Hematopoietic multipotent progenitor cell (in vitro differentiated cells): ENCODE data around the gene TM9SF1. TPM values are rescaled to one million over a fixed set of nuclear protein-coding genes. Genes with fewer than 3 reads are reported as not detected.
"Not testable (repeated sequence)": the region's sequence is repeated elsewhere in the genome, so short reads cannot be mapped to it uniquely, and the experiment has no call there.

Source experiments
- DNase-seq, 3 donors: peaks; one replicate each; pipeline ENCODE4 v3.0.0-alpha.2; 2011 to 2015; ENCODE audit warnings: low read depth in 2 of 3, low spot score in 2 of 3
- total RNA-seq: library from RNA; depleted of rRNA; stranded (reverse); fragments of >200 nt; gene quantifications from one replicate; pipeline ENCODE4 v1.2.3, GENCODE V29; 2012

TM9SF1 gene
- total RNA-seq, 1 donor = 64.9 TPM

GRCh38 chr14:24226473-24226872 is 31.2 kb upstream of the TM9SF1 start:
- no peak for DNase-seq

GRCh38 chr14:24224618-24225071 is 29.4 kb upstream of the TM9SF1 start:
- no peak for DNase-seq

GRCh38 chr14:24222987-24223386 is 27.7 kb upstream of the TM9SF1 start:
- DNase-seq = not testable (repeated sequence)

DNA sequence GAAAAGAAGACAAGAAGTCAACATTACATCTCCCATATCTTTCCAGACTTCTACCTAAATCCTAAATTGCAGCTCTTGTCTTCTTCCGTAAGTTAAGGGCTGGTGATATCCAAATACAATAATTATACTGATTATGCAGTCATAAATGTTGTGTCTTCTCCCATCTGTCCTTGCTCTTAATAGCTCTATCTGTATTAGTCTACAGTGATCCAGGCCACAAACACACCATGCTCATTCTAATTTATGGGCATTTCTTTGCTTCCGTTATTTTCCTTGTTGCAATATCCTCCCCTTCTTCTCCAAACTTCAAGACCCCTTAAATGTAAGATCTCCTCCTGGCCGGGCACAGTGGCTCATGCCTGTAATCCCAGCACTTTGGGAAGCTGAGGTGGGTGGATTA is 24.3 kb upstream of the TM9SF1 start:
- DNase-seq = no peak

DNA sequence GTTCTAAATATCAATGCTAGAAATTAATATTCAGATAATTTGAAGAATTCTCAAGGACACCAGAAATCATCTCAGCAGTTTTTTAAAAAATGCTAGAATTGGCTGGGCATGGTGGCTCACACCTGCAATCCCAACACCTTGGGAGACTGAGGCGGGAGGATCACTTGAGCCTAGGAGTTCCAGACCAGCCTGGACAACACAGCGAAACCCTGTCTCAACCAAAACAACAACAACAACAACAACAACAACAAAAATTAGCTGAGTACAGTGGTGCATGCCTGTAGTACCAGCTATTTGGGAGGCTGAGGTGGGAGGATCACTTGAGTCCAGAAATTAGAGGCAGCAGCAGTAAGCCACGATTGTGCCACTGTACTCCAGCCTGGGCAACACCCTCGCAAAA is 23.8 kb upstream of the TM9SF1 start:
- no peak for DNase-seq

- not testable (repeated sequence) for DNase-seq
Measured at GRCh38 chr14:24216876-24217275, 21.6 kb upstream of the TM9SF1 start.

DNA sequence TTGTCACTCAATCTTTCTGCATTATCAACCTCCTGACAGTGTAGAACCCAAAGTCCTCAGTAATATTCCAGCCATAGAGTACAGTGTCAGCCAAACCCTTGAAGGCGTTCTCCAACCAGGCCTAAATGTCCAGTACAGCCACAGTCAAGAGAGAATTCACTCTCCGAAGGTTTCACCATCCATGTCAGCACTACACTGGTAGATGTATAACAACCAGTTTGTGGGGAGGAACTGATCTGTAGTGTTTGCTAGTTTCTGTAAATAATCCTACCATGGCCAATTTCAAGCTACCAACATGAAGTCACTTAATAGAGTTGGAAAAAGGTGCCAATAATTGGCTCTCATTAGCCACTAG is 21.1 kb upstream of the TM9SF1 start:
- DNase-seq = no peak

DNA sequence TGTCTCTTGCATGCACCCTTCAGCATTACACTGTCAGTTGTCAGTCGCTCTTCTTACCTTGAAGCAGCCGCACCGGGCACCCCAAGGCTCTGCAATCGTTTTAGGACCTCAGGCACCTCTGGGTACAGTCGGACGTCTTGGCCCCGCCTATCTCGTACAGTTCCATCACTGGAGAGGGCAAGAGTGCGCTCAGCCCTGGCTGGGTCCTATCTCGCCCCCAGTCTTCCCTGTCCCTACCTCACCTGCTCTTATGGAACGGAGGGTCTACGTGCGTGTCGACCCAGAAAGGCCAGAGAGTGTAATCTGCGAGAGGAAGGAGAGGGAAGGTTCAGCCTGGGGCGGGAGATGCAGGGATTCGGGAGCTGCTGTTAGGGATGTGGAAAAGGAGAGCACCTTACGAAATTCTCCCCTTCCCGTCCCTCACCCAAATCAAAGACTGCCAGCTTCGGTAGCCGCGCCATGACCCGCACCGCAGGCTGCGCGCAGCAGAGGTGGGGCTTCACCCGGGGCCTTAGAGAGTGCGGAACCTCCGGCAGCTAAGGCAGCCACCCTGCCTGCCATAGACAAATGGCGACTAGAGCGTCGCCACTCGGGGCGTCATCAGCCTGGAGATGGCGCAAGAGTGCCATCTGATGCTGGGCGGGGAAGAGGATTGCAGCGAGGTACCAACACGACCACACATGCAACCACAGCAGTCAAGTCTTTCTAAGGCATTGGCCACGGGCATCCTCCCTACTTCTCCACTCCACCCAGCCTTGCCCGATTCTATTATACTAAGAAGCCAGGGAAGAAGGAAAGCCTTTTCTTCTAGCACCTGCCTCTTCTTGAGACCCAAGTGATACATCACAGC is 20.5 kb upstream of the TM9SF1 start, which contains the start of gene MDP1:
Gene MDP1 (minus strand): TSS at position 572 of the 850 bp plus-strand sequence. CDS start 111 bp downstream, at position 461.
- peak; percentile 83 to 95 (median 92) for DNase-seq

GRCh38 chr14:24213866-24214662 is 18.8 kb upstream of the TM9SF1 start:
- DNase-seq = no peak

DNA sequence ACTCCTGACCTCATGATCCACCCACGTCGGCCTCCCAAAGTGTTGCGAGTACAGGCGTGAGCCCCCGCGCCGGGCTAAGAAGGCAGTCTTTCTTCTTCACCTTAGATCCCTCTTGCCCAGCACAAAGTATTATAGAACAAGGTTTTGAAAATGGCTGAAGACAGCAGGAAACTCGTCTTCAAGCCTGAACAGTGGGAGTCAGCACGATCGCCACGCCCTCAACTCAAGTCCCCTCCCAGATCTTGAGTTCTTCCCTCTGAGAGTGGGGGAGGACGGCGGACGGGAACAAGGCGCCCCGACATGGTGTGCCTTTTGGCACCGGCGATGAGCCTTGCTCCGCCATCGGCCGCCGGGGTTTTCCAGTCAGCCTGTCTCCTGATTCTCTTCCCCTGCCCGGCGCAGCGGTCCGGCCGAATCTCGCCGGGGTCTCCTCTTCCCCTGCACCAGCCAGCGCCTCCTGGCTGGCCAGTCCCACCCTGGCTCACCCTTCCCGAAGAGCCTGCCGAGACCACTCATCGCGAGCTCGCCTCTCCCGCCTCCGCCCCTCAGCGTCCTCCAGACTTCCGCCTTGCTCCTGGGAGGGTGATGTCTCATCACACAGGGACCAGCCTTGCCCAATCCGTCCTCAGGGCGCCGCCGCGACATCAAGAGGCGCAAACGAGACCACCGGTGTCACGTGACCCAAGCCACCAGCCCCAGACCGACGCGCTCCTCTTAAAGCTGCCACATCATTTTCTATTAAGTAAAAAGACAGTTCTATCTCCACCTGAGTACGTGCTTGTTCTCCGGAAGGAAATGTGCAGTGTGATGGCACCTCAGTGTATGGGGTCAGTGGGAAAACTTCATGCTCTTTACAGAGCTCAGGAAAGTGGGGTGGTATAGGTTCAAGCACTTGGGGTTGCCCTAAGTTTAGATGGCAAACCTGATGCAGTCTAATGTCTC is 18.0 kb upstream of the TM9SF1 start, which contains the start of gene CHMP4A:
Gene CHMP4A (minus strand): TSS at position 565 of the 942 bp plus-strand sequence. CDS start 49 bp downstream, at position 516.
- peak; percentile 86 to 99 (median 99) for DNase-seq

DNA sequence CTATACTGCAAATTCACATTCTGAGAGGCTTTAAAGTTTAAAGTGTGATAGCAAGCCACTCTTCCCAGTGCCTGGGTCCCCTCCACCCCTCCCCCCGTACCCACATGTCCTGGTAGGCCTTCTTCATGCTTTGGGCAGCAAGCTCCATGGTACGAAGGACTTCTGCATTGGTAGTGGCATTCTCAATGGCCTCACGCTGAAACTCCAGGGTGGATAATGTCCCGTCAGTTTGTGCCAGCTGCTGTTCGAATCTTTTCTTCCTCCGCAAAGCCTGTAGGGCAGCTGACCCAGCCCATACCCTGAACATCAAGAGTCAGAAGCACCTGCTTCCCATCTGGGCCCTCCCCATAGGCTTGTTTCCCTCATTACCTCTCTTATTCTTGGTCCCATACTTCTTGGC is 16.1 kb upstream of the TM9SF1 start:
- DNase-seq = no peak

- DNase-seq = no peak
Measured at GRCh38 chr14:24207625-24208024, 12.4 kb upstream of the TM9SF1 start.

GRCh38 chr14:24207104-24207551 is 11.9 kb upstream of the TM9SF1 start:
- DNase-seq = no peak

- DNase-seq = no peak
Measured at GRCh38 chr14:24206260-24207103, 11.2 kb upstream of the TM9SF1 start.

- no peak for DNase-seq
Measured at GRCh38 chr14:24204163-24205146, 9.2 kb upstream of the TM9SF1 start.

GRCh38 chr14:24203249-24203886 is 8.1 kb upstream of the TM9SF1 start:
- DNase-seq = not testable (repeated sequence)

DNA sequence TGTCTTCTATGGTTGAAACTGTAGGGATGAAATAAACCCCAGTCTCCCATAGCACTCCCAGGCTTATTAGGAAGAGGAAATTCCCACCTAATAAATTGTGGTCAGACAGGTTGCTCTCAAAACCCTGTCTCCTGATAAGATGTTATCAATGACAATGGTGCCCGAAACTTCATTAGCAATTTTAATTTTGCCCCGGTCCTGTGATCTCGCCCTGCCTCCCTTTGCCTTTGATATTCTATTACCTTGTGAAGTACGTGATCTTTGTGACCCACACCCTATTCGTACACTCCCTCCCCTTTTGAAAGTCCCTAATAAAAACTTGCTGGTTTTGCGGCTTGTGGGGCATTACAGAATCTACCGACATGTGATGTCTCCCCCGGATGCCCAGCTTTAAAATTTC is 7.3 kb upstream of the TM9SF1 start:
- not testable (repeated sequence) for DNase-seq
